ENCODE data around the gene DAPL1.
"Not testable (repeated sequence)": the region's sequence is repeated elsewhere in the genome, so short reads cannot be mapped to it uniquely, and the experiment has no call there.

Gene DAPL1

DNA sequence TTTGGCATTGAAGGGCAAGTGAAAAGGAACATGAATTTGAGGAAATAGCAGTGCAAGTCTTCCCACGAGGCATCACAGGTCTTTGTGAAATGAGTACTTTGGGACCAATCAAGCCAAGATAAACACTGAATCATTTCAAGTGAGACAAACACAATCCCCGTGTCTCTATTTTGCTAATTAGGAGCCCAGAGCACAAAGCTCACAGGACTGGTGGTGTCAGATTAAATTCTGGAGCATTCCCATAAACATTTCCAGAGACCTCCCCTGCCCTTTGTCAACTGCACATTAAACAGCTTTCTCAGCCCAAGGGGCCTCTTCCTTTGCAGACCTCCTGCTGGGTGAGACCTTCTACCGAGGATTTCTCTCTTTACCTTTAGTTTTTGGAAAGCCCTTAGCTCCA lies 50.7 kb downstream of the DAPL1 start:
- Histone ChIP-seq H3K4me3 (ENCODE audit: low read depth, low read length) (no peak overlapping the region), H3K4ac (ENCODE audit: low read depth, low read length) (no peak overlapping the region), H3K4me1 (ENCODE audit: control insufficient read depth in 1 of 2, insufficient read depth in 2 of 2, low read length in 2 of 2) (no peaks in the 10 kb centered on the region), H3K4me2 (ENCODE audit: low read length) (no peak overlapping the region), H3K18ac (ENCODE audit: low read length) (no peak overlapping the region), H4K12ac (ENCODE audit: low read depth, low read length) (no peak overlapping the region), H3K14ac (ENCODE audit: low read length) (no peak overlapping the region), H3K9me3 (ENCODE audit: insufficient read depth, low read depth, low read length) (no peaks in the 10 kb centered on the region), H2BK5ac (ENCODE audit: low read depth, low read length, poor library complexity) (no peak overlapping the region), H4K91ac (ENCODE audit: low read depth, low read length) (no peak overlapping the region), H4K8ac (ENCODE audit: low read depth, low read length) (no peak overlapping the region), H3K27ac (ENCODE audit: low read depth, low read length) (no peak overlapping the region), H3K23ac (ENCODE audit: low read length) (no peak overlapping the region), H3K27me3 (ENCODE audit: insufficient read depth, low read length) (no peaks in the 10 kb centered on the region), H2AFZ (ENCODE audit: insufficient read depth, low read length, poor library complexity) (no peak overlapping the region), H3K79me1 (ENCODE audit: low read length) (no peaks in the 10 kb centered on the region), H2BK12ac (ENCODE audit: low read length) (no peak overlapping the region), H2AK5ac (ENCODE audit: low read length) (no peak overlapping the region), H3K79me2 (ENCODE audit: control insufficient read depth, insufficient read depth, low read length, poor library complexity) (no peaks in the 10 kb centered on the region), H3K36me3 (ENCODE audit: control insufficient read depth in 1 of 2, insufficient read depth in 2 of 2, low read length in 2 of 2) (no peaks in the 10 kb centered on the region), H3K9ac (ENCODE audit: low read length) (no peak overlapping the region), H2BK120ac (ENCODE audit: insufficient read depth, low read length, poor library complexity) (no peak overlapping the region)
- DNase-seq: no peak
- no CpG with 5 or more reads among the region's 3 CpGs for WGBS (ENCODE audit: extremely low coverage, insufficient coverage, insufficient read length)

DNA sequence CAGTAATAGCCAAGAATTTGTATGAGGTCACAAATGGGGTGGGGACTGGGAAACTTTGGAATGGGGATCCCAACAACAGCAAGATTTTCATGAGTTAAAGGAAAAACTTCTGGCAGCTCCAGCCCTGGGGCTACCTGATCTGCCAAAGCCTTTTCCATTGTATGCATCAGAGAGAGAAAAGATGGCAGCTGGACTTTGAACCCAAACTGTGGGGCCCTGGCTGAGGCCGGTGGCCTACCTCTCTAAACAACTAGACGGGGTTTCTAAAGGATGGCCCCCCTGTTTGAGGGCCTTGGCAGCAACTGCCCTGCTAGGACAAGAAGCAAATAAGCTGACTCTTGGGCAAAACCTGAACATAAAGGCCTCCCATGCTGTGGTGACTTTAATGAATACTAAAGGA lies 52.4 kb downstream of the DAPL1 start:
- not testable (repeated sequence) for H3K27ac ChIP-seq (ENCODE audit: low read depth, low read length); H3K79me2 ChIP-seq (ENCODE audit: control insufficient read depth, insufficient read depth, low read length, poor library complexity); H4K12ac ChIP-seq (ENCODE audit: low read depth, low read length); H2BK5ac ChIP-seq (ENCODE audit: low read depth, low read length, poor library complexity); H3K4me3 ChIP-seq (ENCODE audit: low read depth, low read length); H4K91ac ChIP-seq (ENCODE audit: low read depth, low read length); H2AK5ac ChIP-seq (ENCODE audit: low read length); DNase-seq; H3K36me3 ChIP-seq (ENCODE audit: control insufficient read depth in 1 of 2, insufficient read depth in 2 of 2, low read length in 2 of 2); H4K8ac ChIP-seq (ENCODE audit: low read depth, low read length); H3K4me1 ChIP-seq (ENCODE audit: control insufficient read depth in 1 of 2, insufficient read depth in 2 of 2, low read length in 2 of 2); H3K18ac ChIP-seq (ENCODE audit: low read length); H3K14ac ChIP-seq (ENCODE audit: low read length); H2BK120ac ChIP-seq (ENCODE audit: insufficient read depth, low read length, poor library complexity); H2AFZ ChIP-seq (ENCODE audit: insufficient read depth, low read length, poor library complexity); H3K9ac ChIP-seq (ENCODE audit: low read length); H3K27me3 ChIP-seq (ENCODE audit: insufficient read depth, low read length); H3K23ac ChIP-seq (ENCODE audit: low read length); H3K9me3 ChIP-seq (ENCODE audit: insufficient read depth, low read depth, low read length); H3K4me2 ChIP-seq (ENCODE audit: low read length); H3K4ac ChIP-seq (ENCODE audit: low read depth, low read length); H3K79me1 ChIP-seq (ENCODE audit: low read length); H2BK12ac ChIP-seq (ENCODE audit: low read length)
- no CpG with 5 or more reads among the region's 2 CpGs for WGBS (ENCODE audit: extremely low coverage, insufficient coverage, insufficient read length)

DNA sequence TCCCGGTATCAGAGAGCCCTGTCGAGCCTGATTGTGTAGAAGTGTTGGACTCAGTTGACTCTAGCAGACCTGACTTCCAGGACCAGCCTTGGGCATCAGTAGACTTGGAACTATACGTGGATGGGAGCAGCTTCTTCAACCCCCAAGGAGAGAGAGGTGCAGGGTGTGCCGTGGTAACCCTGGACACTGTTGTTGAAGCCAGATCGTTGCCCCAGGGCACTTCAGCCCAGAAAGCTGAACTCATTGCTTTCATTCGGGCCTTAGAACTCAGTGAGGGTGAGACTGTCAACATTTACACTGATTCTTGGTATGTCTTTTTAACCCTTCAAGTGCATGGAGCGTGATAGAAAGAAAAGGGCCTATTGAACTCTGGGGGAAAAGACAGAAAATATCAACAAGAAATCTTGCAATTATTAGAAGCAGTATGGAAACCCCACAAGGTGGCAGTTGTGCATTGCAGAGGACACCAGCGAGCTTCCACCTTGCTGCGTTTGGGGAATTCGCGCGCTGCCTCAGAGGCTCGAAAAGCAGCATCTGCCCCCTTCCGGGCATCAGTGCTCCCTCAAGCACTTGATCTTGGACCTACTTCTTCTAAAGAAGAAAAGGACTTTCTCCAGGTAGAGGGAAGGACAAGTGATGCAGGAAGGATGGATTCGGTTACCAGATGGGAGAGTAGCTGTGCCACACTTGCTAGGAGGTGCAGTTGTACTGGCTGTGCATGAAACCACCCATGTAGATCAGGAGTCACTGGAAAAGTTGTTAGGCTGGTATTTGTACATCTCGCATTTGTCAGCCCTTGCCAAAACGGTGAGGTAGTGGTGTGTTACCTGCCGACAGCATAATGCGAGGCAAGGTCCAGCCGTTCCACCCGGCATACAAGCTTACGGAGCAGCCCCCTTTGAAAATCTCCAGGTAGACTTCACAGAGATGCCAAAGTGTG lies 53.2 kb downstream of the DAPL1 start:
- H3K9me3 ChIP-seq (ENCODE audit: insufficient read depth, low read depth, low read length); H2AK5ac ChIP-seq (ENCODE audit: low read length); H4K12ac ChIP-seq (ENCODE audit: low read depth, low read length); H3K36me3 ChIP-seq (ENCODE audit: control insufficient read depth in 1 of 2, insufficient read depth in 2 of 2, low read length in 2 of 2); H4K91ac ChIP-seq (ENCODE audit: low read depth, low read length); H3K27me3 ChIP-seq (ENCODE audit: insufficient read depth, low read length); H3K18ac ChIP-seq (ENCODE audit: low read length); H3K23ac ChIP-seq (ENCODE audit: low read length); H3K4me3 ChIP-seq (ENCODE audit: low read depth, low read length); H4K8ac ChIP-seq (ENCODE audit: low read depth, low read length); H3K14ac ChIP-seq (ENCODE audit: low read length); H2BK5ac ChIP-seq (ENCODE audit: low read depth, low read length, poor library complexity); H3K4me2 ChIP-seq (ENCODE audit: low read length); H3K79me2 ChIP-seq (ENCODE audit: control insufficient read depth, insufficient read depth, low read length, poor library complexity); H3K9ac ChIP-seq (ENCODE audit: low read length); H3K79me1 ChIP-seq (ENCODE audit: low read length); H3K27ac ChIP-seq (ENCODE audit: low read depth, low read length); H2BK120ac ChIP-seq (ENCODE audit: insufficient read depth, low read length, poor library complexity); H2BK12ac ChIP-seq (ENCODE audit: low read length); H2AFZ ChIP-seq (ENCODE audit: insufficient read depth, low read length, poor library complexity); H3K4ac ChIP-seq (ENCODE audit: low read depth, low read length); H3K4me1 ChIP-seq (ENCODE audit: control insufficient read depth in 1 of 2, insufficient read depth in 2 of 2, low read length in 2 of 2): not testable (repeated sequence)
- no CpG with 5 or more reads among the region's 22 CpGs for WGBS (ENCODE audit: extremely low coverage, insufficient coverage, insufficient read length)
- DNase-seq: peak in 1 of 2 donors; percentile 28

DNA sequence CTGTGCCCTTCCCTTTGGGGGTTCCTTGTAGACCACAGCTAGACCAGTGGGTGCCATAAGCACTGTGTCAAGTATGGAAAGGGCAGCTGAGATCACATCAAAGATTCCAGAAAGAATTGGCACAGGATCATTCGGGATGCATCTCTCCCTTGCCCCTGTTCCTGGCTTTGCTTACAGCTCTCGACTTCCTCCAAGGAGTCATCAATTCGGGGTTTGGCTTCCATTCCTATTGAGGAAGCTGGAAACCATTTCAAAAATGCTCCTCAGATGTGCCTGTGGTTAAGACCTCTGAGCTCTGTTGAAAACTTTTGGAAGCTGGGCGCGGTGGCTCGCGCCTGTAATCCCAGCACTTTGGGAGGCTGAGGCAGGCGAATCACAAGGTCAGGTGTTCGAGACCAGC lies 65.1 kb downstream of the DAPL1 start:
- no CpG with 5 or more reads among the region's 9 CpGs for WGBS (ENCODE audit: extremely low coverage, insufficient coverage, insufficient read length)
- H3K79me2 ChIP-seq (ENCODE audit: control insufficient read depth, insufficient read depth, low read length, poor library complexity); H3K27ac ChIP-seq (ENCODE audit: low read depth, low read length); DNase-seq; H3K36me3 ChIP-seq (ENCODE audit: control insufficient read depth in 1 of 2, insufficient read depth in 2 of 2, low read length in 2 of 2); H2BK120ac ChIP-seq (ENCODE audit: insufficient read depth, low read length, poor library complexity); H3K4ac ChIP-seq (ENCODE audit: low read depth, low read length); H3K27me3 ChIP-seq (ENCODE audit: insufficient read depth, low read length); H3K9ac ChIP-seq (ENCODE audit: low read length); H4K12ac ChIP-seq (ENCODE audit: low read depth, low read length); H3K4me2 ChIP-seq (ENCODE audit: low read length); H2AFZ ChIP-seq (ENCODE audit: insufficient read depth, low read length, poor library complexity); H3K79me1 ChIP-seq (ENCODE audit: low read length); H3K14ac ChIP-seq (ENCODE audit: low read length); H3K4me3 ChIP-seq (ENCODE audit: low read depth, low read length); H2BK5ac ChIP-seq (ENCODE audit: low read depth, low read length, poor library complexity); H4K8ac ChIP-seq (ENCODE audit: low read depth, low read length); H3K4me1 ChIP-seq (ENCODE audit: control insufficient read depth in 1 of 2, insufficient read depth in 2 of 2, low read length in 2 of 2); H3K9me3 ChIP-seq (ENCODE audit: insufficient read depth, low read depth, low read length); H3K23ac ChIP-seq (ENCODE audit: low read length); H2AK5ac ChIP-seq (ENCODE audit: low read length); H3K18ac ChIP-seq (ENCODE audit: low read length); H2BK12ac ChIP-seq (ENCODE audit: low read length); H4K91ac ChIP-seq (ENCODE audit: low read depth, low read length): not testable (repeated sequence)

Data from trophoblast cell (in vitro differentiated cells and primary cell).